OCI-LY7 (cell line): Measurements from ENCODE around the gene TMEM37.

Experiments
- CTCF ChIP-seq: fragments of 200-600 bp; sonication (generic); conservative IDR thresholded peaks from 2 replicates; pipeline ENCODE4 v1.5.1; 2014; ENCODE audit warnings: mild to moderate bottlenecking, antibody characterized with exemption, low read length, moderate library complexity, mixed read lengths
- EZH2phosphoT487 ChIP-seq: fragments of 200-600 bp; sonication (generic); IDR thresholded peaks from 2 replicates; pipeline ENCODE4 v1.6.1; 2018; ENCODE audit warnings: low read depth, borderline replicate concordance, mild to moderate bottlenecking, mixed run types, antibody characterized with exemption, low read length, moderate library complexity, mixed read lengths

GRCh38 chr2:119453972-119454593, 22.4 kb downstream of the TMEM37 start:
- TF ChIP-seq CTCF (no peak), EZH2phosphoT487 (no peak)
